DMS79 treated with DMSO at 0.1 percent for 48 hours (cell line): ENCODE data around the gene ITCH.
"Not testable (repeated sequence)": the region's sequence is repeated elsewhere in the genome, so short reads cannot be mapped to it uniquely, and the experiment has no call there.

Source experiments
- DNase-seq: peaks from one replicate; lab custom pipeline; 2025; lab: John Stamatoyannopoulos, UW

ITCH gene

GRCh38 chr20:34377072-34377847 is 14.2 kb downstream of the ITCH start:
- DNase-seq: no peak

DNA sequence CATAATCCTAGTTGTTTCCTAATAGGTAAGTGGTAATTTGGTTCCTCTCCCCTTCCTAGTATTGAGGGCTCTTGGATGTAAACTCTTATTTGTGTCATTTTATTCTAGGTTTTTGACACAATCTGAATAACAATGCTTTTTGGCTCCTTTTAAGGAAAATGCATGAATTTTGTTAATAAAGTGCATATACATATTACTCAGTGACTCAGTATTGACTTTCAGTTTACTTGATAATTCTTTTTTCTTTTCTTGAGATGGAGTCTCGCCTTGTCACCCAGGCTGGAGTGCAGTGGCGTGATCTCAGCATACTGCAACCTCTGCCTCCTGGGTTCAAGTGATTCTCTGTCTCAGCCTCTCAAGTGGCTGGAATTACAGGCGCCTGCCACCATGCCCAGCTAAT is 19.1 kb downstream of the ITCH start:
- no peak for DNase-seq

- DNase-seq: not testable (repeated sequence)
Measured at GRCh38 chr20:34382877-34383455, 19.9 kb downstream of the ITCH start.

DNA sequence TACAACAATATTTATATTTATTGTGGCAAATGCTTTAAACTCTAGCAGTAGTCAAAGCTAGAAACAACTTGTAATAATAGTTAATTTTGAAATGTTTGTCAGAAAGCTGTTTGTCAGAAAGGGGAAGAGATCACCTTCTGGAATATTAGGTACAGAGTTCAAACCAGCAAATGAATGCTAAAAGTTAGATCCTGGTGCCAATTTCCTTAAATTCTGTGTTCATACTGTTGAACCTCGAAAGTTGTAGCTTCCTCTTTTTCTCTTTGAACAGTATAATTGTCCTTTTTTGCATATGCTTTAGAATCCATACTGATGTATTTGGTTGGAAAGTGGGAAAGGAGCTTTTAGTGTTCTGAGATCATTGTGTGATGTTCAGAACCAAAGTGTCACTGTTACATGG is 22.4 kb downstream of the ITCH start:
- no peak for DNase-seq

DNA sequence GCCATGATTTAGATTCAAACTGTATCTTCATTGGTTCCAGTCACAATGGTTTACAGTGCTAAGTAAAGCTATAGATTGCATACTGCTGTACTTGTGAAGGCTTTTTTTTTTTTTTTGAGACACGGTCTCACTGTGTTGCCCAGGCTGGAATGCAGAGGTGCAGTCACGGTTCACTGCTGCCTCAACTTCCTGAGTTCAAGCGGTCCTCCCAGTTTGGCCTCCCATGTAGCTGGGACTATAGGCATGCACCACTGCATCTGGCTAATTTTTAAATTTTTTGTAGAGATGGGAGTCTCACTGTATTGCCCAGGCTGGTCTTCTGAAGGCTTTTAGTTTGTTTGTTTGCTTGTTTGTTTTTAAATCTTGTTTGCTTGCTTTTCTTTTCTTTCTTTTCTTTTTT is 24.9 kb downstream of the ITCH start:
- DNase-seq: no peak

- no peak for DNase-seq
Measured at GRCh38 chr20:34388678-34389077, 25.6 kb downstream of the ITCH start.

DNA sequence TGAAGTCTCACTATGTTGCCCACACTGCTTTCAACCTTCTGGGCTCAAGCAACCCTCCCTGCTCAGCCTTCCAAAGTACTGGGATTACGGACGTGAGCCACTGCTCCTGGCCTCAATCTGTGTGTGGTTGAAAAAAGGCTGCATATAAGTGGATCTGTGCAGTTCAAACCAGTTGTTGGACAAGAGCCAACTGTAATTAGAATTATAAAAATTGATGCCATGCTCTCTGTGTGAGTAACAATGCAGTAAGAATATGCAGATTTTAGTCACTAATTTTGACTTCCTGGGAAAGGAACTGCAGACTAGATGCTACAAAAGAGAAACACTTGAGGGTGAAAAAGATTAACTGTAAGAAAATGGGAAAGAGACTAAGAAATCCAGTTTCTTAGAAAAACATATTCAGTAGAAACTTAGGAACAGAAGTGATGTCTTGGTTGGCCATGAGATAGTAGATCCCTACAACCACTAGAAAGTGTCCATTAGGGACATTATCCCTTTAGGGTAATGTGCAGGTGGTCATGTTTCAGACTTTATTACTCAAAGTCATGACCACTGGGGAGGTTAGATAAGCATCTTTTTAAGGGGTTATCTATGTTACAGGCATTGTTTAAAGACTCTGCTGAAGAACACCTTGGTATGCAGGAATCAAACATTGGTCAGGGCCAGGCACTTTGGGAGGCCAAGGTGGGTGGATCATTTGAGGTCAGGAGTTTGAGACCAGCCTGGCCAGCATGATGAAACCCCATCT is 26.3 kb downstream of the ITCH start:
- peak; percentile 6 for DNase-seq

- no peak for DNase-seq
Measured at GRCh38 chr20:34389954-34390555, 27.0 kb downstream of the ITCH start.

GRCh38 chr20:34396408-34396807 is 33.3 kb downstream of the ITCH start:
- DNase-seq: peak; percentile 45

GRCh38 chr20:34397096-34397495 is 34.0 kb downstream of the ITCH start:
- no peak for DNase-seq

GRCh38 chr20:34400776-34401175 is 37.7 kb downstream of the ITCH start:
- DNase-seq: not testable (repeated sequence)

DNA sequence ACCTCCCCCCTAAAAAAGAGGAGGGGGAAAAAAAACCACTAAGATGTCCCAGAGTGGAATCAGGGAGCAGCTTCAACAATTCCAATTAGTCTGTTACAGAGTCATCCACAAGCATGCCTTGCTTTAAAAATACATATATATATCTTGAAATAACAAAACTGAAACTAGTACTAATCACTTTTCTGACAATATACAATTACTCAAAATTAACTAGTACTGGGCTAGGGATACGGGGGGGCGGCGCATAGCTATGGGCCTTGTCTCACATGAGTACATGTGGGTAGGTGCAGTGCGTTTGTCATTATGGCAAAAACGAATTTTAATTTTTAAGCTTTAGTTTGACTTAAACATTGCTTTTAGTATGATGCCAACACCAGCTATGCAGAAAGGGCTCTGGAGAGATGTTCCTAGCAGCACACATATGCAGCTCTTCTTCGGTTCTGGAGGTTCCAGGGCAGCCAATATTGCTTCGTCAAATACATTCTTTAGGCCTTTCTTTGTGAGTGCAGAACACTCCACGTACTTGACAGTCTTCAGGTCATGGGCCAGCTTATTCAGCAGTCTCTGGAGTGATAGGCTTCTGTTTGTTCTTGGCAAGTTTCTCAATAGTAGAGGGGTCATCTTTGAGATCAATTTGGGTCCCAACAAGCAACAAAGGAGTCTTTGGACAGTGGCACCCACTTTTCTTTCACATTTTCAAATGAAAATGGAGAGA is 38.8 kb downstream of the ITCH start:
- DNase-seq: no peak

GRCh38 chr20:34402461-34402860 is 39.4 kb downstream of the ITCH start:
- no peak for DNase-seq

GRCh38 chr20:34403063-34403827 is 40.2 kb downstream of the ITCH start:
- no peak for DNase-seq

DNA sequence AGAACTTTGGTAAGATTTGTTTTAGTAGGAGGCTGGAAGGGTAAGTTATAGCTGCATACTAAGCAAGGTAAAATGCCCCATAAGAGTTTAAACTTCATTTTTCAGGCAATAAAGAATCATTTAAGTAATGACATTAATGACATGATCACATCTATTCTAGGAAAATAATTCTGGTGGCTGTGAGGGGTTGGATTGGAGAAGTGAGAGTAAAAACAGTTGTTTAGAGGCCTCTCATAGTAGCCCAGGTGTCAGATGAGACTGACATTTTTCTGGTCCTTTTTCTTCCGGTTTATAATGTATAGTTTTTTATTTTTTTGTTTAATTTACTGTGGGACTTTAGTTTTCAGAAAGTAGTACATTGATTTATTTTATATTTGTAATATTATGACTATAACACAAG is 40.8 kb downstream of the ITCH start:
- DNase-seq: no peak

DNA sequence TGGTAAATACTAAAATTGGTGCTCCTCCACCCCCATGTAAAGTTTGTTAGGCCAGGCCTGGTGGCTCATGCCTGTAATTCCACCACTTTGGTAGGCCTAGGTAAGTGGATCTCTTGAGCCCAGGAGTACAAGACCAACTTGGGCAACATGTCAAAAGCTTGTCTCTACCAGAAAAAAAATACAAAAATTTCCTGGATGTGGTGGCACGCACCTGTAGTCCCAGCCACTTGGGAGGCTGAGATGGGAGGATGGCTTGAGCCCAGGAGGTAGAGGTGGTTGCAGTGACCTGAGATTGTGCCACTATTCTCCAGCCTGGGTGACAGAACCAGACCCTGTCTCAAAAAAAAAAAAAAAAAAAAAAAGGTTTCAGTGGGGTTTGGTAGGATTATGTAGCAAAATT is 41.7 kb downstream of the ITCH start:
- DNase-seq: no peak

GRCh38 chr20:34405247-34405651 is 42.2 kb downstream of the ITCH start:
- DNase-seq: not testable (repeated sequence)

DNA sequence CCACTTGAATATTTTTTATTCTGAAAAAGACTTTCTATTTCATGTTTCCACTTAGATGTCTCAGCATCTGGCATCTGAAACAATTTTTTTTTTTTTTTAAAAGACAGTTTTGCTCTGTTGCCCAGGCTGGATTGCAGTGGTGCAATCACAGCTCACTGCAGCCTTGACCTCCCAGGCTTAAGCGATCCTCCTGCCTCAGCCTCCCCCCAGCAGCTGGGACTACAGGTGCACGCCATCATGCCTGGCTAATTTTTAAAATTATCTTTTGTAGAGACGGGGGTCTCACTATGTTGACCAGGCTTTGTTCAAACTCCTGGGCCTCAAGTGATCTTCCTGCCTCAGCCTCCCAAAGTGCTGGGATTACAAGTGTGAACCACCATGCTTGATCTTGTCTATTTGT is 42.9 kb downstream of the ITCH start:
- not testable (repeated sequence) for DNase-seq

GRCh38 chr20:34407962-34408474 is 44.9 kb downstream of the ITCH start:
- DNase-seq: no peak

GRCh38 chr20:34410336-34410735 is 47.3 kb downstream of the ITCH start:
- no peak for DNase-seq

- no peak for DNase-seq
Measured at GRCh38 chr20:34412453-34412852, 49.4 kb downstream of the ITCH start.
